KMS-11 (cell line): ENCODE measurements around the gene MXI1.

Experiments
- H2AFZ ChIP-seq: fragments of 200-600 bp; sonication (generic); 2 replicates; pipeline ENCODE4 v1.6.1; 2016; ENCODE audit warnings: antibody characterized with exemption, mixed run types, low read depth
- H3K27ac ChIP-seq: fragments of 200-600 bp; sonication (generic); 2 replicates; pipeline ENCODE4 v1.6.1; 2016; ENCODE audit warnings: mild to moderate bottlenecking, mixed run types
- H3K27me3 ChIP-seq: fragments of 200-600 bp; sonication (generic); 2 replicates; pipeline ENCODE4 v1.6.1; 2017; ENCODE audit warnings: mild to moderate bottlenecking, low read depth, mixed run types, moderate library complexity; ENCODE audit not compliant: insufficient read depth
- H3K36me3 ChIP-seq: fragments of 200-600 bp; sonication (generic); 2 replicates; pipeline ENCODE4 v1.6.1; 2017; ENCODE audit warnings: mild to moderate bottlenecking, mixed run types; ENCODE audit not compliant: insufficient read depth
- H3K4me1 ChIP-seq: fragments of 200-600 bp; sonication (generic); 2 replicates; pipeline ENCODE4 v1.6.1; 2016; ENCODE audit warnings: mild to moderate bottlenecking, low read depth, mixed run types; ENCODE audit not compliant: poor library complexity, severe bottlenecking
- H3K4me2 ChIP-seq: fragments of 200-600 bp; sonication (generic); 2 replicates; pipeline ENCODE4 v1.7.0; 2016; ENCODE audit warnings: mild to moderate bottlenecking, mixed run types
- H3K4me3 ChIP-seq: fragments of 200-600 bp; sonication (generic); IDR thresholded peaks from 2 replicates; pipeline ENCODE4 v1.6.1; 2017; ENCODE audit warnings: low read depth, low read length, mixed read lengths; ENCODE audit not compliant: insufficient read depth
- H3K79me2 ChIP-seq: fragments of 200-600 bp; sonication (generic); 2 replicates; pipeline ENCODE4 v1.6.1; 2016; ENCODE audit warnings: low read depth, mixed run types; ENCODE audit not compliant: insufficient read depth
- H3K9ac ChIP-seq: fragments of 200-600 bp; sonication (generic); 2 replicates; pipeline ENCODE4 v1.6.1; 2016; ENCODE audit warnings: mild to moderate bottlenecking, mixed run types
- H4K20me1 ChIP-seq: fragments of 200-600 bp; sonication (generic); 2 replicates; pipeline ENCODE4 v1.6.1; 2016; ENCODE audit warnings: mild to moderate bottlenecking, mixed run types; ENCODE audit not compliant: insufficient read depth
- TF ChIP-seq, protein P1 (sequence below): fragments of 200-600 bp; sonication (generic); conservative IDR thresholded peaks from 2 replicates; pipeline ENCODE4 v1.6.1; 2017; ENCODE audit warnings: low read depth, mild to moderate bottlenecking, antibody characterized with exemption, low read length, moderate library complexity, mixed read lengths

Gene MXI1

DNA sequence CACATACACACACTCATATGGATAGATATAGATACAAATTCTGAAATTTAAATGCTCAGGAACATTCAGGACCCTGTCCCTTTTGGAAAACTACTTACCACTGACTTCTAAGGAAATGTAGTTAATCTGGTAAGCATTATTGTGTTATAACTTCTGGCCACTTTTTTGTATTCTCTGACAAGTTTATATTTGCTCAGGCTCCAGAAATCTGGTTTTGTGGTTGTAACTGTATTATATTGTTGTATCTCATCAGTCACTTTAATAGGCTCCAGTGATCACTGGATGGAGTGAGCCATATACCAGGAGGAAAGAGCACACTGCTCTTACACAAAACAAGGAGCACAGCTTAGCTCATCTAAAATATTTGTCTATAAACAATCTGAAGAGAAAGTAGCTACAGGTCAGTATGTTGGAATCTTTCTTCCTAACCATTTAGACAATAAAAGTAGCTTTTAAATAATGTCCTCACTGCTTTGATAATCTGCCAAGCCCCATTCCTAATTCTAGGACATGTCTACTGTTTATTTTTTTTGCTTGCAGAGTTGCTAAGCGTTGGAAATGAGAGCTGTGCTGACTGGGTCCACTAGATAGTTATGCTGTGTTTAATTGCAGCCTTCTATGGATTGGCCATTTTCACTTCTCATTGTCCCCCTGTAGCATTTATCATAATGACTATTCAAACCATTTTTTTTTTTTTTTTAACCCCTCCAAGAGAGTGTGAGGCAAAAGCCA, 53.5 kb downstream of the MXI1 start:
- no peak overlapping the region for H2AFZ ChIP-seq
- H3K36me3 ChIP-seq, result no peaks in the 10 kb centered on the region
- H3K4me2 ChIP-seq, result no peak overlapping the region
- H3K27me3 ChIP-seq, result no peaks in the 10 kb centered on the region
- no peaks in the 10 kb centered on the region for H4K20me1 ChIP-seq
- TF ChIP-seq, protein P1, sequence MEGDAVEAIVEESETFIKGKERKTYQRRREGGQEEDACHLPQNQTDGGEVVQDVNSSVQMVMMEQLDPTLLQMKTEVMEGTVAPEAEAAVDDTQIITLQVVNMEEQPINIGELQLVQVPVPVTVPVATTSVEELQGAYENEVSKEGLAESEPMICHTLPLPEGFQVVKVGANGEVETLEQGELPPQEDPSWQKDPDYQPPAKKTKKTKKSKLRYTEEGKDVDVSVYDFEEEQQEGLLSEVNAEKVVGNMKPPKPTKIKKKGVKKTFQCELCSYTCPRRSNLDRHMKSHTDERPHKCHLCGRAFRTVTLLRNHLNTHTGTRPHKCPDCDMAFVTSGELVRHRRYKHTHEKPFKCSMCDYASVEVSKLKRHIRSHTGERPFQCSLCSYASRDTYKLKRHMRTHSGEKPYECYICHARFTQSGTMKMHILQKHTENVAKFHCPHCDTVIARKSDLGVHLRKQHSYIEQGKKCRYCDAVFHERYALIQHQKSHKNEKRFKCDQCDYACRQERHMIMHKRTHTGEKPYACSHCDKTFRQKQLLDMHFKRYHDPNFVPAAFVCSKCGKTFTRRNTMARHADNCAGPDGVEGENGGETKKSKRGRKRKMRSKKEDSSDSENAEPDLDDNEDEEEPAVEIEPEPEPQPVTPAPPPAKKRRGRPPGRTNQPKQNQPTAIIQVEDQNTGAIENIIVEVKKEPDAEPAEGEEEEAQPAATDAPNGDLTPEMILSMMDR, result no peak
- no peaks in the 10 kb centered on the region for H3K4me1 ChIP-seq
- no peaks in the 10 kb centered on the region; the same call in 1 of the 2 replicates for H3K79me2 ChIP-seq
- no peak overlapping the region for H3K4me3 ChIP-seq
- no peak overlapping the region for H3K9ac ChIP-seq
- no peak overlapping the region for H3K27ac ChIP-seq

DNA sequence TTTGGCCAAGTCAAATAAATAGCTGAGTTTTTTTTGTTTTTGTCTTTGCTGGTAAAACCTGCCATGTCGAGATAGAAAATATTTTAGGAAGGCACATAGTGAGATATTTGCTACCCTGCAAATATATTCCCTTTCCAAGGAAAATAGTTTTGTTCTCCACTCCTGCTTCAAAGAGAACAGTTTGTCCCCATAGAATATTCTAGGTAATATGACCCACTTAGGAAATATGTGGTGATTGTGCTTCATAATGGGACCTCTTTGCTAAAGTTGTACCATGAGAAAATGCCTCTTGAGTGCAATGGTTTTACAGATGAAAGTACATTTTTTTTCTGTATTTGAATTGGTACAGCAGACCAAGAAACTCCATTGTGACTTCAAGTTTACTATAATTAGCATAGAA, 55.8 kb downstream of the MXI1 start:
- Histone ChIP-seq H4K20me1 (no peaks in the 10 kb centered on the region), H3K4me3 (no peak overlapping the region), H3K36me3 (no peaks in the 10 kb centered on the region), H3K4me2 (no peak overlapping the region), H3K4me1 (peaks cover 11% of the 10 kb centered on the region), H3K79me2 (peaks cover 9% of the 10 kb centered on the region; the same call in 1 of the 2 replicates), H3K27me3 (no peaks in the 10 kb centered on the region), H3K9ac (no peak overlapping the region), H3K27ac (no peak overlapping the region), H2AFZ (no peak overlapping the region)
- TF ChIP-seq, protein P1, result no peak

DNA sequence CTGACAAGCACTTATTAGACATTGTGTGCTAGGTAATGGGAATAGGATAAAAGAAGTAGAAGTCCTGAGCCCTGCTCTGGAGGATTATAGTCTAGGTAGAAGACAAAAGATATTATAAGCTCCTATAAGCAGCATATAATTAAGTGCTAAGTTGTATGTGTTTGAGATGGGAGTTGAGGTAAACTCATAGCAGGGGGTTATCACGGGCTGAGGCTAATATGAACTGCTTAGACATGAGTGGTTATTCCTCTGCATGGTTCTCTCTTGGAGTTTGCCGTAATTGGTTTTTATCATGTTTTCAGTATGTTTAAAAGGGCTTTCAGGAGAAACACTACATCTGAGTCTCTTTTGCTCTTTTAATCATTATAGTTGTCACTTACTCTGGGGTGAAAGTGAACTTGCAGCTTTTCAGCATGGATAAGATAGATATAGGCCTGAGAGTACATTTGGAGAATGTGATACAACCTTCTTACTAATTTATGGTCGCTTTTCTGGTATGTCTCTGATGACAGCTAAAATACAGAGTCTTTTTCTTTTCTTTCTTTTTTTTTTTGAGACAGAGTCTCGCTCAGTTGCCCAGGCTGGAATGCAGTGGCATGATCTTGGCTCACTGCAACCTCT, 58.3 kb downstream of the MXI1 start:
- TF ChIP-seq, protein P1, result no peak
- H3K36me3 ChIP-seq, result no peaks in the 10 kb centered on the region
- H3K4me3 ChIP-seq, result no peak overlapping the region
- peaks cover 36% of the 10 kb centered on the region for H3K4me1 ChIP-seq
- H3K79me2 ChIP-seq, result peaks cover 18% of the 10 kb centered on the region; the same call in 1 of the 2 replicates
- no peaks in the 10 kb centered on the region for H3K27me3 ChIP-seq
- no peak overlapping the region for H3K27ac ChIP-seq
- no peak overlapping the region for H2AFZ ChIP-seq
- H3K9ac ChIP-seq, result no peak overlapping the region
- H3K4me2 ChIP-seq, result no peak overlapping the region
- 0 out of 2 replicates have a peak, but pooled peaks cover 2% of the 10 kb centered on the region for H4K20me1 ChIP-seq

DNA sequence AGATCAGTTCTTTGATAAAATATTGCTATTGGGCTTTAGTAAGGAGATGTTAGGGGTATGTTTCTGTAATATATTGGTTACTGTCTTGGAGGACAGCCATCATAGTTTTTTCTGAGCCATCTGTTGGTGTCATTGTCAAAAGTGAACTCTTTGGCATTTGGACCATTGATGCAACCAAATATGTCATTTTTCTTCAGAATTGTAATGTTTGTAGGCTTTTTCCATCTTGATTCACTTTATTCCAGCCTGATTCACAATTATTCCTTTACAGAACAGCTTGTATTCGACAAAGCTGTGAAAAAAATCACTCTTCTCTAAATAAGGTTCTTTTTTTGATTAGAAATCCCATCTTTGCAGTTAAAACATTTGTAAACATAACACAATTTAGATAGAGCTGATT, 59.9 kb downstream of the MXI1 start:
- Histone ChIP-seq H3K79me2 (peaks cover 18% of the 10 kb centered on the region; the same call in 1 of the 2 replicates), H3K9ac (no peak overlapping the region), H3K36me3 (no peaks in the 10 kb centered on the region), H3K4me1 (peaks cover 37% of the 10 kb centered on the region), H2AFZ (no peak overlapping the region), H3K27me3 (no peaks in the 10 kb centered on the region), H3K27ac (no peak overlapping the region), H3K4me2 (no peak overlapping the region; the same call in 1 of the 2 replicates), H4K20me1 (0 out of 2 replicates have a peak, but pooled peaks cover 2% of the 10 kb centered on the region), H3K4me3 (no peak overlapping the region)
- TF ChIP-seq, protein P1, result no peak
